Measurements from ENCODE around the gene CNIH3. TPM values are rescaled to one million over a fixed set of nuclear protein-coding genes. Genes with fewer than 3 reads are reported as not detected.

CNIH3 gene
- polyA plus RNA-seq, 1 donor (not counting 4 experiments of a cell fraction or from before 2014, with no cell fraction given): 0.81 TPM

GRCh38 chr1:224786533-224787250, 170.6 kb downstream of the CNIH3 start:
- no peaks in the 10 kb centered on the region for H3K79me2 ChIP-seq (ENCODE audit: control insufficient read depth, insufficient read depth, low read length)
- H4K20me1 ChIP-seq (ENCODE audit: control insufficient read depth, extremely low read depth, insufficient read depth, low read length): no peaks in the 10 kb centered on the region
- no peak overlapping the region for H2AFZ ChIP-seq (ENCODE audit: control insufficient read depth, low read length)
- H3K9me3 ChIP-seq (ENCODE audit: control insufficient read depth, low read depth, low read length): no peaks in the 10 kb centered on the region
- DNase-seq (ENCODE audit: low read depth, low spot score): no peak
- TF ChIP-seq CTCF (optimal IDR thresholded peaks at IDR 0.05 in 1 of 3, IDR thresholded peaks at IDR 0.05 in 1 of 3, conservative IDR thresholded peaks at IDR 0.05 in 1 of 3; ENCODE audit: extremely low read depth in 1 of 3, insufficient read depth in 2 of 3, low read length in 3 of 3) (no peak), EZH2 (IDR thresholded peaks at IDR 0.05; ENCODE audit: low read length) (no peak)
- no peaks in the 10 kb centered on the region for H3K36me3 ChIP-seq (ENCODE audit: control insufficient read depth in 2 of 2, extremely low read depth in 1 of 2, insufficient read depth in 2 of 2, low read length in 2 of 2)
- no peak overlapping the region for H3K9ac ChIP-seq (ENCODE audit: control insufficient read depth, extremely low read depth, insufficient read depth, low read length)
- no peak for FAIRE-seq
- H3K4me2 ChIP-seq (ENCODE audit: control insufficient read depth, extremely low read depth, insufficient read depth, low read depth, low read length): no peak overlapping the region
- dilution Hi-C loops (cut with MboI; ENCODE audit: extremely low pct_ligation_motif_present, low sequenced_read_pairs): no loop called here
- H3K27ac ChIP-seq (ENCODE audit: control insufficient read depth, insufficient read depth, low read length): no peak overlapping the region
- no peaks in the 10 kb centered on the region for H3K9me1 ChIP-seq (ENCODE audit: control insufficient read depth, extremely low read depth, insufficient read depth, low read length)
- no peaks in the 10 kb centered on the region for H3K4me1 ChIP-seq (ENCODE audit: control insufficient read depth, extremely low read depth, insufficient read depth, low read length)
- H3K27me3 ChIP-seq (ENCODE audit: control insufficient read depth, extremely low read depth, insufficient read depth, low read length): no peaks in the 10 kb centered on the region
- no peak overlapping the region for H3K4me3 ChIP-seq (ENCODE audit: control insufficient read depth in 2 of 3, extremely low read depth in 1 of 3, insufficient read depth in 2 of 3, low read depth in 1 of 3, low read length in 3 of 3)

- dilution Hi-C loops (cut with MboI; ENCODE audit: extremely low pct_ligation_motif_present, low sequenced_read_pairs): no loop called here
- Histone ChIP-seq H3K4me3 (ENCODE audit: control insufficient read depth in 2 of 3, extremely low read depth in 1 of 3, insufficient read depth in 2 of 3, low read depth in 1 of 3, low read length in 3 of 3) (no peak overlapping the region), H3K4me1 (ENCODE audit: control insufficient read depth, extremely low read depth, insufficient read depth, low read length) (no peaks in the 10 kb centered on the region), H3K79me2 (ENCODE audit: control insufficient read depth, insufficient read depth, low read length) (no peaks in the 10 kb centered on the region), H3K9me1 (ENCODE audit: control insufficient read depth, extremely low read depth, insufficient read depth, low read length) (no peaks in the 10 kb centered on the region), H3K9ac (ENCODE audit: control insufficient read depth, extremely low read depth, insufficient read depth, low read length) (no peak overlapping the region), H4K20me1 (ENCODE audit: control insufficient read depth, extremely low read depth, insufficient read depth, low read length) (no peaks in the 10 kb centered on the region), H3K4me2 (ENCODE audit: control insufficient read depth, extremely low read depth, insufficient read depth, low read depth, low read length) (no peak overlapping the region), H3K27ac (ENCODE audit: control insufficient read depth, insufficient read depth, low read length) (no peak overlapping the region), H3K9me3 (ENCODE audit: control insufficient read depth, low read depth, low read length) (no peaks in the 10 kb centered on the region), H3K27me3 (ENCODE audit: control insufficient read depth, extremely low read depth, insufficient read depth, low read length) (no peaks in the 10 kb centered on the region), H2AFZ (ENCODE audit: control insufficient read depth, low read length) (no peak overlapping the region), H3K36me3 (ENCODE audit: control insufficient read depth in 2 of 2, extremely low read depth in 1 of 2, insufficient read depth in 2 of 2, low read length in 2 of 2) (no peaks in the 10 kb centered on the region)
- TF ChIP-seq CTCF (optimal IDR thresholded peaks at IDR 0.05 in 1 of 3, IDR thresholded peaks at IDR 0.05 in 1 of 3, conservative IDR thresholded peaks at IDR 0.05 in 1 of 3; ENCODE audit: extremely low read depth in 1 of 3, insufficient read depth in 2 of 3, low read length in 3 of 3): no peak
- TF ChIP-seq EZH2 (IDR thresholded peaks at IDR 0.05; ENCODE audit: low read length): no peak
- DNase-seq (ENCODE audit: low read depth, low spot score) (no peak), FAIRE-seq (no peak)
These were observed 173.2 kb downstream of the CNIH3 start for GRCh38 chr1:224789311-224789710.

Other genes starting within 250 kb of the CNIH3 start
- gene WDR26, start 181.5 kb upstream of the CNIH3 start, polyA plus RNA-seq: 35.1 to 46.4 TPM (median 41.0 TPM) in 3 replicates

Measured in keratinocyte (primary cell).